HUES48 (cell line): ENCODE data around the gene LIPT2.

Experiments used
- H3K27ac ChIP-seq: one replicate; pipeline ENCODE4 v1.7.0; 2013; ENCODE audit warnings: low read depth, low read length, inconsistent platforms
- H3K27me3 ChIP-seq: 2 replicates; pipeline ENCODE4 v1.6.1; 2013; ENCODE audit warnings: mild to moderate bottlenecking, low read length; ENCODE audit not compliant: control insufficient read depth, insufficient read depth
- H3K36me3 ChIP-seq: 2 replicates; pipeline ENCODE4 v1.6.1; 2013; ENCODE audit warnings: low read length; ENCODE audit not compliant: control insufficient read depth, insufficient read depth
- H3K4me1 ChIP-seq: 2 replicates; pipeline ENCODE4 v1.6.1; 2013; ENCODE audit warnings: mild to moderate bottlenecking, low read length; ENCODE audit not compliant: control insufficient read depth, insufficient read depth
- H3K4me3 ChIP-seq: 2 replicates; pipeline ENCODE4 v1.5.1; 2013; ENCODE audit warnings: mild to moderate bottlenecking, low read depth, low read length
- H3K9ac ChIP-seq: 2 replicates; pipeline ENCODE4 v1.6.1; 2013; ENCODE audit warnings: mild to moderate bottlenecking, low read depth, low read length, moderate library complexity
- H3K9me3 ChIP-seq: 2 replicates; pipeline ENCODE4 v1.6.1; 2013; ENCODE audit warnings: low read length; ENCODE audit not compliant: control insufficient read depth, insufficient read depth

The LIPT2 gene

GRCh38 chr11:74464746-74465145 lies 28.8 kb downstream of the LIPT2 start:
- peaks cover 23% of the 10 kb centered on the region for H3K27me3 ChIP-seq
- H3K9ac ChIP-seq = no peak overlapping the region
- H3K4me3 ChIP-seq = no peak overlapping the region
- no peaks in the 10 kb centered on the region for H3K9me3 ChIP-seq
- peaks cover 16% of the 10 kb centered on the region for H3K4me1 ChIP-seq
- no peaks in the 10 kb centered on the region for H3K36me3 ChIP-seq
- no peak overlapping the region for H3K27ac ChIP-seq

- Histone ChIP-seq H3K4me3 (no peak overlapping the region), H3K27me3 (peaks cover 21% of the 10 kb centered on the region), H3K4me1 (peaks cover 13% of the 10 kb centered on the region), H3K27ac (no peak overlapping the region), H3K9me3 (no peaks in the 10 kb centered on the region), H3K9ac (no peak overlapping the region), H3K36me3 (no peaks in the 10 kb centered on the region)
Measured at GRCh38 chr11:74463216-74463615, 30.3 kb downstream of the LIPT2 start.

GRCh38 chr11:74462631-74463030 lies 30.9 kb downstream of the LIPT2 start:
- Histone ChIP-seq H3K4me1 (peaks cover 8% of the 10 kb centered on the region), H3K9ac (no peak overlapping the region), H3K27me3 (peaks cover 15% of the 10 kb centered on the region), H3K36me3 (no peaks in the 10 kb centered on the region), H3K4me3 (no peak overlapping the region), H3K9me3 (no peaks in the 10 kb centered on the region), H3K27ac (no peak overlapping the region)

- Histone ChIP-seq H3K4me3 (no peak overlapping the region), H3K9ac (no peak overlapping the region)
Measured at GRCh38 chr11:74462009-74462408, 31.5 kb downstream of the LIPT2 start.

GRCh38 chr11:74460481-74461154 lies 32.9 kb downstream of the LIPT2 start:
- Histone ChIP-seq H3K4me3 (no peak overlapping the region), H3K9me3 (no peaks in the 10 kb centered on the region), H3K9ac (no peak overlapping the region), H3K4me1 (peaks cover 4% of the 10 kb centered on the region; the same call in 1 of the 2 replicates), H3K27me3 (no peaks in the 10 kb centered on the region; the same call in 1 of the 2 replicates), H3K36me3 (no peaks in the 10 kb centered on the region), H3K27ac (no peak overlapping the region)

More at GRCh38 chr11:74462009-74462408, 31.5 kb downstream of the LIPT2 start:
- Histone ChIP-seq H3K27me3 (peaks cover 13% of the 10 kb centered on the region), H3K36me3 (no peaks in the 10 kb centered on the region), H3K4me1 (peaks cover 6% of the 10 kb centered on the region; the same call in 1 of the 2 replicates), H3K27ac (no peak overlapping the region), H3K9me3 (no peaks in the 10 kb centered on the region)

- H3K27me3 ChIP-seq = no peaks in the 10 kb centered on the region; the same call in 1 of the 2 replicates
- H3K4me3 ChIP-seq = no peak overlapping the region
- H3K4me1 ChIP-seq = peaks cover 4% of the 10 kb centered on the region; the same call in 1 of the 2 replicates
- H3K9me3 ChIP-seq = no peaks in the 10 kb centered on the region
- no peaks in the 10 kb centered on the region for H3K36me3 ChIP-seq
- H3K9ac ChIP-seq = no peak overlapping the region
- no peak overlapping the region for H3K27ac ChIP-seq
Measured at GRCh38 chr11:74460065-74460464, 33.5 kb downstream of the LIPT2 start.

GRCh38 chr11:74459584-74459983 lies 33.9 kb downstream of the LIPT2 start:
- Histone ChIP-seq H3K27me3 (no peaks in the 10 kb centered on the region; the same call in 1 of the 2 replicates), H3K4me3 (no peak overlapping the region), H3K9me3 (no peaks in the 10 kb centered on the region), H3K36me3 (no peaks in the 10 kb centered on the region), H3K4me1 (peaks cover 4% of the 10 kb centered on the region; the same call in 1 of the 2 replicates), H3K9ac (no peak overlapping the region), H3K27ac (no peak overlapping the region)

GRCh38 chr11:74457356-74457755 lies 36.2 kb downstream of the LIPT2 start:
- H3K9me3 ChIP-seq = no peaks in the 10 kb centered on the region
- no peak overlapping the region for H3K9ac ChIP-seq
- no peaks in the 10 kb centered on the region for H3K27me3 ChIP-seq
- H3K4me3 ChIP-seq = no peak overlapping the region
- no peaks in the 10 kb centered on the region for H3K36me3 ChIP-seq
- peaks cover 4% of the 10 kb centered on the region; the same call in 1 of the 2 replicates for H3K4me1 ChIP-seq
- H3K27ac ChIP-seq = no peak overlapping the region

GRCh38 chr11:74453373-74453975 lies 40.0 kb downstream of the LIPT2 start:
- H3K9me3 ChIP-seq = no peaks in the 10 kb centered on the region
- no peak overlapping the region for H3K4me3 ChIP-seq
- no peak overlapping the region for H3K9ac ChIP-seq
- H3K36me3 ChIP-seq = no peaks in the 10 kb centered on the region
- no peaks in the 10 kb centered on the region for H3K4me1 ChIP-seq
- H3K27ac ChIP-seq = no peak overlapping the region
- H3K27me3 ChIP-seq = no peaks in the 10 kb centered on the region

GRCh38 chr11:74452366-74452765 lies 41.2 kb downstream of the LIPT2 start:
- no peaks in the 10 kb centered on the region for H3K27me3 ChIP-seq
- no peaks in the 10 kb centered on the region for H3K9me3 ChIP-seq
- H3K36me3 ChIP-seq = no peaks in the 10 kb centered on the region
- no peak overlapping the region for H3K27ac ChIP-seq
- H3K4me3 ChIP-seq = no peak overlapping the region
- no peak overlapping the region for H3K9ac ChIP-seq
- H3K4me1 ChIP-seq = no peaks in the 10 kb centered on the region

GRCh38 chr11:74450318-74450717 lies 43.2 kb downstream of the LIPT2 start:
- no peak overlapping the region for H3K4me3 ChIP-seq
- H3K9me3 ChIP-seq = no peaks in the 10 kb centered on the region
- no peaks in the 10 kb centered on the region for H3K36me3 ChIP-seq
- H3K27me3 ChIP-seq = no peaks in the 10 kb centered on the region
- H3K4me1 ChIP-seq = no peaks in the 10 kb centered on the region
- no peak overlapping the region for H3K9ac ChIP-seq
- no peak overlapping the region for H3K27ac ChIP-seq
